ENCODE results near the gene MRM2.

The MRM2 gene

DNA sequence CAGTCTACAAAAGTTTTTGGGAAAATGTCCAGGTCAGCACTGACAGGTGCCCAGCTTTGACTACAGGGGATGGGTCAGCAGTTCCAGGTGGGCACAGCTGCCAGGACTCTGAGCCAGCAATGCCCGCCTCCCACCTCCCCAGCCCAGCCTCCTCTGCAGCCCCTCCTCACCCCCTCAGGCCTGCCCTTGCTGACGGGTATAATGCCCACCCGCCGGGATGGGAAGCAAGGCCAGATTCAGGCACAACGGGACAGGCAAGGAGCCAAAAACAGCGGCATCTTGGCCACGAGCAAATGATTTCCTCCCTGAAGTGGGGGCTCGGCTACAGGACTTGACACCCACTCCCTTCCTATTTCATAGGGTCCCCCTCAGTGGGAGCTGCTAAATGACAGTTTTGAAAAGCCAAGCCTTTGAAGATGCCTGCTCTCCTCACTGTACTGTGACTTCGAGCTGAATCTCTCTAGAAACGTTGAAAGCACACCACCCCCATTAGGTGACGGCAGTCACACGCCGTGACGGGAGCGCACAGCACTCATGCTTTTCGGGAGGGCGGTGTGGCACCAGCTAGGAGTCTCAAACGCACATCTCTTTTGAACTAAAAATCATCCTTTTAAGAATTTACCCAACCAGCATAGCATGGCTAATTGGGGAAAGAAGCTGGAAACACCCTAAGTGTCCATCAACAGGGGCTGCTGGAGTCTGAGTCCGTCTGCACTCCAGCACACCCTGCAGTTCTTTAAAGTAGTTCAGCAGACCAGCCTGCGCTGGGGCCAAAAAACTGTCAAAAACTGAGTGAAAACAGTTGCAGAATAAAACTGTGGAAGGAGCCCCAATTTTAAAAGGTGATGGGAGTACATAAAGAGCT is 38.9 kb downstream of the MRM2 start:
- TF ChIP-seq, protein P1, sequence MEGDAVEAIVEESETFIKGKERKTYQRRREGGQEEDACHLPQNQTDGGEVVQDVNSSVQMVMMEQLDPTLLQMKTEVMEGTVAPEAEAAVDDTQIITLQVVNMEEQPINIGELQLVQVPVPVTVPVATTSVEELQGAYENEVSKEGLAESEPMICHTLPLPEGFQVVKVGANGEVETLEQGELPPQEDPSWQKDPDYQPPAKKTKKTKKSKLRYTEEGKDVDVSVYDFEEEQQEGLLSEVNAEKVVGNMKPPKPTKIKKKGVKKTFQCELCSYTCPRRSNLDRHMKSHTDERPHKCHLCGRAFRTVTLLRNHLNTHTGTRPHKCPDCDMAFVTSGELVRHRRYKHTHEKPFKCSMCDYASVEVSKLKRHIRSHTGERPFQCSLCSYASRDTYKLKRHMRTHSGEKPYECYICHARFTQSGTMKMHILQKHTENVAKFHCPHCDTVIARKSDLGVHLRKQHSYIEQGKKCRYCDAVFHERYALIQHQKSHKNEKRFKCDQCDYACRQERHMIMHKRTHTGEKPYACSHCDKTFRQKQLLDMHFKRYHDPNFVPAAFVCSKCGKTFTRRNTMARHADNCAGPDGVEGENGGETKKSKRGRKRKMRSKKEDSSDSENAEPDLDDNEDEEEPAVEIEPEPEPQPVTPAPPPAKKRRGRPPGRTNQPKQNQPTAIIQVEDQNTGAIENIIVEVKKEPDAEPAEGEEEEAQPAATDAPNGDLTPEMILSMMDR (IDR thresholded peaks at IDR 0.05; ENCODE audit: control insufficient read depth, insufficient read depth, low read depth, low read length, missing control alignments) = no peak
- no peak overlapping the region for H3K4me3 ChIP-seq (ENCODE audit: control insufficient read depth, low read depth, low read length)
- DNase-seq (ENCODE audit: low read depth) = no peak

DNA sequence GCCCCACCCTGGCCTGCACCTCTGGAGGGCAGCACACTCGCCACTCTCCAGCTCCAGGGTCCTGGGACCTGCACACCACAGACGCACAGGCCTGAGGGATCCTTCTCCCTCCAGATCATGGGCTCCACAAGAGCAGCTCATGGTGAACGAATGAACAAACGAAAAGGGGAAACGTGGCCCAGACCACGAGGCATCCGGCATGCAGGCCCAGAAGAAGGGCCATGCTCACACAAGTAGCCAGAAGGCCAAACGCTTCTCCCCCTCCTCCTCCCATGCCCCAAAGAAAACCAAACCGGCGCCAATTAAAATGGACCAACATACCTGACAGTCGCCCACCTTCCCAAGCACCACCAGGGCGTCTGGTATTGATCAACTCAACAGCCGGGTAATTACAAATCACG is 39.6 kb downstream of the MRM2 start:
- no peak for DNase-seq (ENCODE audit: low read depth)
- H3K4me3 ChIP-seq (ENCODE audit: control insufficient read depth, low read depth, low read length) = no peak overlapping the region
- TF ChIP-seq, protein P1 (IDR thresholded peaks at IDR 0.05; ENCODE audit: control insufficient read depth, insufficient read depth, low read depth, low read length, missing control alignments) = no peak

DNA sequence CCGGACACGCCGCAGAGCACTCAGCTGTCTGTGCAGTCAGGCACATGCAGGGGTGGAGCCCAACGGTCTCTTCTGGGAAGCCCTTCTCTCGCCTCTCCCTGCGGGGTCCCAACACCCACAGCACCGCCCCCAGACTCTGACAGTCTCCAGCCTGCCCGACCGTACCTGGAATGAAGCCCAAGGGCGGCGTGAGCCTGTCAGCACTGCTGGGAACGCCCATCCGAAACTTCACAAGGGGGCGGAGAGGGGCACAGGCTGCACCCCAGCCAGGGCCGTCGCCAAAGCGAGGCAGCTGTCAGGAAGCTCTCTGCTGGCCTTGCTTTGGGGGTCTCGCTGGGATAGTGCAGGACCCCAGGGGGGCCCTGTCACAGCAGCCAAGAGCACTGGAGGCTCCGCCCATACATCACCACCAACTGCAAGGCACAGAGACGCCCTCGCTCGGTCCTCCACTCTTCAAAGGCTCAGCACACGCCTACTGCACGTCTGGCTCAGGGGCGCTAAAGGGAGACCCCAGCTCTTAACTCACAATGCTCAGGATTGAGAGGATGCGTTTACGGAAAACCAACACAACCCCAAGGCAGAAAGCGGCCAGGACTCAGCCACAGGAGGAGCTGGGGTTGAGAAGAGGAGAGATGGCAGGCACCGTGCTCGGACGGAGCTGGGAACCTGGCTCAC is 40.2 kb downstream of the MRM2 start:
- TF ChIP-seq, protein P1 (IDR thresholded peaks at IDR 0.05; ENCODE audit: control insufficient read depth, insufficient read depth, low read depth, low read length, missing control alignments) = no peak
- H3K4me3 ChIP-seq (ENCODE audit: control insufficient read depth, low read depth, low read length) = no peak overlapping the region
- no peak for DNase-seq (ENCODE audit: low read depth)

DNA sequence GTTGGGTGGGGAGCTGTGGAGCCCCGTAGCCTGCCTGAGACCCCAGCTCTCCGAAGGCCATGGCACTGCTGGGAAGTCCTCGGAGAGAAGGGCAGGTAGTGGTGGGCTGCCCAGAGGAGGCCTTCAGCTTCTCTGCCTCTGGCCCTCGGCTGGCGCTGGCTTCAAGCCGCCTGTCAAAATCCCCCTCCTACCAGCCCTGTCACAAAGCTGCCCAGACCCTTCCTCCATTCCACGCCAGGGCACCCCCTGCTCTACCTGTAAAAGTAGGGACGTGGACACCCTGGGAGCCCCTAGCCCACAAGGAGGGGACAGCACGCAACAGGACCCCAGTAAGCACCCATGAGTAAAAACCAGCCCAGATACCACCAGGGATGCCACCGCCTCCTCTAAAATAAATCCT is 40.9 kb downstream of the MRM2 start:
- DNase-seq (ENCODE audit: low read depth) = no peak
- H3K4me3 ChIP-seq (ENCODE audit: control insufficient read depth, low read depth, low read length) = no peak overlapping the region
- TF ChIP-seq, protein P1 (IDR thresholded peaks at IDR 0.05; ENCODE audit: control insufficient read depth, insufficient read depth, low read depth, low read length, missing control alignments) = no peak

DNA sequence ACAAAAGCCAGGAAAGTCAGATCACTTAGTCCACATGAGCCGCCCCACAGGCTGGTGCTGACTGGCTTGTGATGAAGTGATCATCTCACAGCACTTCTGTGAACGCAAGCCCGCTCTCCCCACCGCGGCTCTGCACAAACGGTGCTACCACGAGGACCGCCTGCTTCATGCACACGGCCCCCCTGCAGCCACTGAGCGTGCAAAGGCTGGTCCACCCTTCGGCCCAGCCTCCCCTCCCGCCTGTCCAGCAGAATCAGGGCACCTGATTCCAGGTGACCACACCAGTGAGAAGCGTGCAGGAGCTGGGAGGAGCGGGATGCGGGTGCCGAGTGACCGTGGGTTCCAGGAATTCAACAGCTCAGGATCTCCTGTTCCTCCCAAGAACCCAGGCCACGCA is 41.4 kb downstream of the MRM2 start:
- TF ChIP-seq, protein P1 (IDR thresholded peaks at IDR 0.05; ENCODE audit: control insufficient read depth, insufficient read depth, low read depth, low read length, missing control alignments) = no peak
- H3K4me3 ChIP-seq (ENCODE audit: control insufficient read depth, low read depth, low read length) = no peak overlapping the region

DNA sequence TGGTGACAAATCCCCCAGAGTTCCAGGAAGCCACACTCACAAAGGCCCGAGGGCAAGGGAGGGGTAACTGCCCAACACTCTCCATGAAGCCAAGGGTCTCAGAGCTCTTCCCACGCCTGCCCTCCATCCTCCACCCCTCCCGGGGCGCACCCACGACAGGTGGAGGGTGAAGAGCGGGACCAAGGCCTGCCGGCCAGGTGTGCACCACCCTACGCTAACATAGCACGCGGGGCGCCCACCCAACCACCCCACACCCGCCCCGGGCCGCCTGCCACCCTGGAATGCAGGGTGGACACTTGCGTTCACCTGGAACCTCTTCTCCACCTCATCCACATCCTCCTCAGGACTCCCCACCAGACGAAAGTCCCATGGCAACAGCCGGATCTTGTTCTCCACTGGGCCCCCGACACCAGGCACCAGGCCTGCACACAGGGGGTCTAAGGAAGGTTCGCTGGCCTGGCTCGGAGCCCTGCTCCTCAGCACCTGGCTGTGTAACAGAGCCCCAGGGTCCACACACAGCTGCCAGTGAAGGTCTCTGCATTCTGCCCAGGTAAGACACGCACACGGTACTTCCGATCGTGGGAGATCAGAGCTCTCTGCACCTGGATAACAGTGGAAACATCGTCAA is 41.9 kb downstream of the MRM2 start:
- TF ChIP-seq, protein P1 (IDR thresholded peaks at IDR 0.05; ENCODE audit: control insufficient read depth, insufficient read depth, low read depth, low read length, missing control alignments) = no peak
- no peak for DNase-seq (ENCODE audit: low read depth)
- H3K4me3 ChIP-seq (ENCODE audit: control insufficient read depth, low read depth, low read length) = no peak overlapping the region

More for the DNA sequence above, 41.4 kb downstream of the MRM2 start:
- DNase-seq (ENCODE audit: low read depth) = no peak

Data from AG09309 (cell line).